H1 (cell line): ENCODE data around the gene EEF1AKMT3. TPM values are rescaled to one million over a fixed set of nuclear protein-coding genes. Genes with fewer than 3 reads are reported as not detected.

Source experiments
- CTCF ChIA-PET: fragments of 300-600 bp; sonication (Branson Sonifier 250); formaldehyde crosslinking; loops from one replicate; lab custom pipeline; 2021; ENCODE audit not compliant: partially characterized antibody; lab: Charles Lee
- POLR2A ChIA-PET: fragments of 300-600 bp; sonication (Branson Sonifier 250); formaldehyde crosslinking; loops from one replicate; lab custom pipeline; 2021; ENCODE audit warnings: inconsistent platforms; ENCODE audit not compliant: partially characterized antibody; lab: Charles Lee
- DNase-seq, 2 experiments: peaks; one replicate each; pipeline versions ENCODE4 v3.0.0 to v3.0.0-alpha.2; 2010 to 2022; ENCODE audit warnings: low spot score in 2 of 2, low read depth in 1 of 2, mixed read lengths in 1 of 2
- FAIRE-seq: peaks from 2 replicates; lab custom pipeline; 2011; peaks lifted over from hg19 to GRCh38; lab: Jason Lieb, UNC
- H2AFZ ChIP-seq: 2 replicates; pipeline ENCODE4 v1.8.1; 2012; ENCODE audit warnings: low read length, inconsistent platforms
- H2AK5ac ChIP-seq: 2 replicates; pipeline ENCODE4 v1.6.1; 2013; ENCODE audit warnings: low read depth, low read length
- H2BK120ac ChIP-seq: replicated peaks from 2 replicates; pipeline ENCODE3; 2013; ENCODE audit warnings: low read depth, low read length, inconsistent platforms
- H2BK12ac ChIP-seq: 2 replicates; pipeline ENCODE4 v1.6.1; 2013; ENCODE audit warnings: low read depth, low read length
- H2BK15ac ChIP-seq: 2 replicates; pipeline ENCODE4 v1.6.1; 2013; ENCODE audit warnings: low read length
- H2BK20ac ChIP-seq: 2 replicates; pipeline ENCODE4 v1.6.1; 2013; ENCODE audit warnings: low read length
- H2BK5ac ChIP-seq: 2 replicates; pipeline ENCODE4 v1.6.1; 2013; ENCODE audit warnings: low read depth, low read length
- H3K14ac ChIP-seq: 2 replicates; pipeline ENCODE4 v1.6.1; 2013; ENCODE audit warnings: inconsistent platforms; ENCODE audit not compliant: insufficient read length
- H3K18ac ChIP-seq: 2 replicates; pipeline ENCODE4 v1.6.1; 2013; ENCODE audit warnings: low read length; ENCODE audit errors: extremely low read depth
- H3K23ac ChIP-seq: 2 replicates; pipeline ENCODE4 v1.6.1; 2013; ENCODE audit warnings: inconsistent platforms; ENCODE audit not compliant: insufficient read length
- H3K23me2 ChIP-seq: 2 replicates; pipeline ENCODE4 v1.6.1; 2013; ENCODE audit warnings: low read depth, low read length
- H3K27ac ChIP-seq: 2 replicates; pipeline ENCODE4 v1.6.1; 2011; ENCODE audit warnings: low read depth, low read length, inconsistent platforms
- H3K27me3 ChIP-seq, 4 experiments: replicated peaks in 1 of 4; 1 replicate in 1 of 4; 2 replicates in 3 of 4; pipeline versions ENCODE4 v1.6.1 to v1.8.1; 2011 to 2013; ENCODE audit warnings: low read length in 3 of 4, mild to moderate bottlenecking in 3 of 4, inconsistent platforms in 2 of 4, mixed read lengths in 2 of 4, moderate library complexity in 1 of 4; ENCODE audit not compliant: control insufficient read depth in 3 of 4, insufficient read depth in 3 of 4; ENCODE audit errors: extremely low read depth in 1 of 4
- H3K36me3 ChIP-seq, 4 experiments: 2 replicates each; pipeline versions ENCODE4 v1.6.1 to v1.8.1; 2011 to 2013; ENCODE audit warnings: mild to moderate bottlenecking in 4 of 4, low read length in 3 of 4, moderate library complexity in 2 of 4, control low read depth in 1 of 4, inconsistent platforms in 1 of 4; ENCODE audit not compliant: insufficient read depth in 4 of 4, control insufficient read depth in 2 of 4
- H3K4ac ChIP-seq: replicated peaks from 2 replicates; pipeline ENCODE3; 2013; ENCODE audit warnings: low read length, low read depth, mixed read lengths, inconsistent platforms; ENCODE audit not compliant: insufficient read length
- H3K4me1 ChIP-seq, 4 experiments: replicated peaks in 1 of 4; 1 replicate in 1 of 4; 2 replicates in 3 of 4; pipeline versions ENCODE4 v1.6.1 to v1.8.1; 2011 to 2013; ENCODE audit warnings: low read length in 3 of 4, inconsistent platforms in 2 of 4, mixed read lengths in 1 of 4; ENCODE audit not compliant: insufficient read depth in 4 of 4, control insufficient read depth in 3 of 4
- H3K4me2 ChIP-seq, 2 experiments: 2 replicates each; pipeline versions ENCODE4 v1.6.1 to v1.8.1; 2011 to 2013; ENCODE audit warnings: low read depth in 2 of 2, low read length in 2 of 2, control low read depth in 1 of 2, inconsistent platforms in 1 of 2, mild to moderate bottlenecking in 1 of 2; ENCODE audit not compliant: insufficient read depth in 1 of 2
- H3K4me3 ChIP-seq, 4 experiments: fragments of 200-600, 300-600 bp in 1 of 4; sonication (generic), shearing (Covaris generic), sonication (Bioruptor Twin) in 1 of 4; 2 replicates each; pipeline versions ENCODE4 v1.5.1 to v1.8.1; 2011 to 2016; ENCODE audit warnings: low read length in 4 of 4, low read depth in 3 of 4, control low read depth in 2 of 4, inconsistent platforms in 2 of 4, mild to moderate bottlenecking in 2 of 4, mixed read lengths in 1 of 4, moderate library complexity in 1 of 4; ENCODE audit not compliant: insufficient read depth in 2 of 4; ENCODE audit errors: extremely low read depth in 1 of 4
- H3K56ac ChIP-seq: replicated peaks from 2 replicates; pipeline ENCODE3; 2013; ENCODE audit warnings: low read depth, mild to moderate bottlenecking, mixed read lengths, low read length, inconsistent platforms; ENCODE audit not compliant: insufficient read length
- H3K79me1 ChIP-seq: 2 replicates; pipeline ENCODE4 v1.6.1; 2013; ENCODE audit warnings: low read depth, low read length, control low read depth
- H3K79me2 ChIP-seq, 2 experiments: 2 replicates each; pipeline versions ENCODE4 v1.6.1 to v1.8.1; 2012 to 2013; ENCODE audit warnings: low read length in 2 of 2, mild to moderate bottlenecking in 2 of 2, inconsistent platforms in 1 of 2; ENCODE audit not compliant: insufficient read depth in 2 of 2, control insufficient read depth in 1 of 2
- H3K9ac ChIP-seq, 4 experiments: replicated peaks in 1 of 4; 1 replicate in 1 of 4; 2 replicates in 3 of 4; pipeline versions ENCODE4 v1.6.1 to v1.8.1; 2011 to 2013; ENCODE audit warnings: low read depth in 3 of 4, low read length in 3 of 4, control low read depth in 2 of 4, mild to moderate bottlenecking in 2 of 4, moderate library complexity in 2 of 4, inconsistent platforms in 1 of 4; ENCODE audit errors: extremely low read depth in 1 of 4
- H3K9me3 ChIP-seq, 2 experiments: 2 replicates each; pipeline versions ENCODE4 v1.6.1 to v1.8.1; 2012 to 2013; ENCODE audit warnings: mild to moderate bottlenecking in 2 of 2, moderate library complexity in 2 of 2, control low read depth in 1 of 2, inconsistent platforms in 1 of 2, low read depth in 1 of 2, low read length in 1 of 2, mixed read lengths in 1 of 2; ENCODE audit not compliant: insufficient read depth in 2 of 2
- H4K20me1 ChIP-seq, 2 experiments: replicated peaks in 1 of 2; 2 replicates each; pipeline versions ENCODE3 to v1.8.1; 2011 to 2013; ENCODE audit warnings: inconsistent platforms in 2 of 2, low read length in 2 of 2, mild to moderate bottlenecking in 1 of 2; ENCODE audit not compliant: insufficient read depth in 2 of 2, control insufficient read depth in 1 of 2
- H4K5ac ChIP-seq: 2 replicates; pipeline ENCODE4 v1.6.1; 2013; ENCODE audit warnings: low read length, low read depth, mixed read lengths, inconsistent platforms; ENCODE audit not compliant: insufficient read length
- H4K8ac ChIP-seq: 2 replicates; pipeline ENCODE4 v1.8.0; 2013; ENCODE audit warnings: mild to moderate bottlenecking, moderate library complexity, low read length, inconsistent platforms; ENCODE audit not compliant: insufficient read depth; ENCODE audit errors: extremely low read depth
- H4K91ac ChIP-seq: replicated peaks from 2 replicates; pipeline ENCODE3; 2013; ENCODE audit warnings: low read length, mixed read lengths, inconsistent platforms; ENCODE audit not compliant: insufficient read length
- CTCF ChIP-seq, 3 experiments: IDR thresholded peaks; 1 replicate in 2 of 3; 2 replicates in 1 of 3; pipeline versions ENCODE4 v1.5.1 to v1.6.1; 2011; ENCODE audit warnings: low read length in 3 of 3, mild to moderate bottlenecking in 3 of 3, inconsistent platforms in 2 of 3, low read depth in 1 of 3, moderate library complexity in 1 of 3; ENCODE audit not compliant: insufficient read depth in 1 of 3; ENCODE audit errors: control extremely low read depth in 1 of 3
- KDM5A ChIP-seq: fragments of 200-600 bp; IDR thresholded peaks from 2 replicates; pipeline ENCODE4 v1.7.1; 2012; ENCODE audit warnings: mild to moderate bottlenecking, low read length, inconsistent platforms, mixed read lengths
- WGBS, 2 experiments: shearing (Covaris generic) in 1 of 2; methylation state at CpG; one replicate each; pipeline versions ENCODE4 v1.1.6 to v1.1.7; 2013 to 2015; ENCODE audit warnings: low lambda C conversion rate in 2 of 2, mixed read lengths in 2 of 2, inconsistent platforms in 1 of 2, low coverage in 1 of 2, missing lambda C conversion rate in 1 of 2; ENCODE audit not compliant: insufficient replicate concordance in 2 of 2, insufficient coverage in 1 of 2, insufficient read length in 1 of 2; ENCODE audit errors: extremely low coverage in 1 of 2, missing lambda C conversion rate in 1 of 2; 5-methylcytosine and 5-hydroxymethylcytosine counted together
- polyA plus RNA-seq, 7 experiments: library from polyadenylated mRNA; depleted of rRNA in 3 of 7; stranded (reverse) in 5 of 7; unstranded in 2 of 7; fragments of >200 nt in 5 of 7; fragments of 200-250 nt in 2 of 7; gene quantifications; 1 replicate in 5 of 7; 2 replicates in 1 of 7; 4 replicates in 1 of 7; pipeline versions ENCODE4 v1.2.1 to v1.2.3, GENCODE V29; 2011 to 2013; ENCODE audit warnings: missing spikeins in 2 of 7, mixed read lengths in 2 of 7
- total RNA-seq: library from RNA; stranded (reverse); fragmentation: NEBNext Ultra II Directional; extraction: Animal tissue kit (Norgen Biotek cat#: 25700); gene quantifications from 2 replicates; pipeline ENCODE4 v1.2.1, GENCODE V29; 2021

The EEF1AKMT3 gene
- total and polyA plus RNA-seq, 2 of the 8 experiments (the other 6 are each of a cell fraction or from before 2014, with no cell fraction given): 3.1 to 4.4 TPM

DNA sequence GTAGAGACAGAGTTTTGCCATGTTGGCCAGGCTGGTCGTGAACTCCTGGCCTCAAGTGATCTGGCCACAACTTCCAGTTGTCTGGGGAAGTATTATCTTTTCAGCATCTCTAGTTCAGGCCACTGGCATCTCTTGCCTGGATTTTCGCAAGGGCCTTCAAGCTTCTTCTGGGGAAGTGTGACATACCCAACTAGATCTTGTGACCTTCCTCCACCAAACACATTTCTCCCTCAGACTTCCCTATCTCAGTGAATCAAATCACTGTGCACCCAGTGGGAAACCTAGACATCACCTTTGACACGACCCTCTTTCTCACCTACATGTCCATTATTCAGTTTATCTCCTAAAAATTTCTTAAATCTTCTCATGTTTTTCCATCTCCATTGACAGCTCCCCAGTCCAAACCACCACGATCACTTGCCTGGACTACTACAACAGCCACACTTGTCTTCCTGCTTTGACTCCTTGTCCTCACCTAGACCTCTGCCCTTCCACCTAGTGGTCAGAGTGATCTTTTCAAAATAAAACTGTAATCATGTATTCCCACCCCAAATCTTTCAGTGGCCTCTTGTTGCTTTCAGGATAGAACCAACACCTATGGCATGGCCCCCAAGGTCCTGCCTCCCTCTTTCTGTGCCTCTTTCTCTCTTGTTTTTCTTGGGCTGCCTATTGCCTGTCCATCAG lies 3.3 kb downstream of the EEF1AKMT3 start:
- H3K79me1 ChIP-seq: no peaks in the 10 kb centered on the region; the same call in 1 of the 2 replicates
- ChIA-PET POLR2A (interaction anchor here (1.1 to 1.8 kb wide), 3 partner anchors 9 to 19 kb away, joined by 3 to 4 read pairs (median 3); partner anchors contain the start of gene CYP27B1), CTCF (interaction anchor here (0.6 to 4.5 kb wide), 10 partner anchors 8 to 153 kb away, joined by 3 to 28 read pairs (median 4); partner anchors contain the start of gene CYP27B1)
- H3K27me3 ChIP-seq: peaks cover 0 to 4% (median 1%) of the 10 kb centered on the region in 4 experiments; a peak in 2 of 7 replicates
- FAIRE-seq (no peak), DNase-seq (no peak)
- no peak overlapping the region for H2AK5ac ChIP-seq
- no peak overlapping the region for H3K9ac ChIP-seq
- no peak overlapping the region for H2BK5ac ChIP-seq
- H4K8ac ChIP-seq: no peak overlapping the region
- no peak overlapping the region for H3K18ac ChIP-seq
- H3K4me1 ChIP-seq: peaks cover 0 to 3% (median 1%) of the 10 kb centered on the region in 4 experiments; a peak in 2 of 7 replicates
- 0 out of 4 replicates have a peak, but pooled peaks cover 0 to 6% of the 10 kb centered on the region in 2 experiments for H3K79me2 ChIP-seq
- H3K4me2 ChIP-seq: no peak overlapping the region
- no peak overlapping the region for H3K4ac ChIP-seq
- peaks cover 12% of the 10 kb centered on the region; the same call in 1 of the 2 replicates for H3K23me2 ChIP-seq
- H3K27ac ChIP-seq: no peak overlapping the region
- no peak overlapping the region for H4K5ac ChIP-seq
- no peak overlapping the region for H3K23ac ChIP-seq
- no peak overlapping the region for H2BK15ac ChIP-seq
- no peak overlapping the region for H2BK120ac ChIP-seq
- no peak overlapping the region for H2BK20ac ChIP-seq
- TF ChIP-seq KDM5A: no peak
- TF ChIP-seq CTCF (IDR thresholded peaks at IDR 0.05; ENCODE audit: control extremely low read depth in 1 of 3, insufficient read depth in 1 of 3, low read depth in 1 of 3, low read length in 3 of 3): peak in 1 of 3 experiments; percentile 29; a peak in 2 of 4 replicates
- H3K9me3 ChIP-seq: no peaks in the 10 kb centered on the region
- no peak overlapping the region for H3K4me3 ChIP-seq
- no peak overlapping the region for H2AFZ ChIP-seq
- peaks cover 0 to under 1% (median 0%) of the 10 kb centered on the region in 4 experiments; a peak in 3 of 8 replicates for H3K36me3 ChIP-seq
- 79% methylated on average over 4 of the region's 4 CpGs; no CpG with 5 or more reads in 1 of the 2 experiments for WGBS, 2 experiments
- H4K91ac ChIP-seq: no peak overlapping the region
- no peak overlapping the region for H3K14ac ChIP-seq
- no peak overlapping the region for H3K56ac ChIP-seq
- no peak overlapping the region for H2BK12ac ChIP-seq
- no peaks in the 10 kb centered on the region for H4K20me1 ChIP-seq
